Putamen (tissue), 1 donor: ENCODE measurements around the gene CEP250.
"Not testable (repeated sequence)": the region's sequence is repeated elsewhere in the genome, so short reads cannot be mapped to it uniquely, and the experiment has no call there.

ENCODE experiments used
- DNase-seq: peaks from one replicate; pipeline ENCODE4 v3.0.0-alpha.2; 2016; ENCODE audit warnings: low spot score

CEP250 gene

DNA sequence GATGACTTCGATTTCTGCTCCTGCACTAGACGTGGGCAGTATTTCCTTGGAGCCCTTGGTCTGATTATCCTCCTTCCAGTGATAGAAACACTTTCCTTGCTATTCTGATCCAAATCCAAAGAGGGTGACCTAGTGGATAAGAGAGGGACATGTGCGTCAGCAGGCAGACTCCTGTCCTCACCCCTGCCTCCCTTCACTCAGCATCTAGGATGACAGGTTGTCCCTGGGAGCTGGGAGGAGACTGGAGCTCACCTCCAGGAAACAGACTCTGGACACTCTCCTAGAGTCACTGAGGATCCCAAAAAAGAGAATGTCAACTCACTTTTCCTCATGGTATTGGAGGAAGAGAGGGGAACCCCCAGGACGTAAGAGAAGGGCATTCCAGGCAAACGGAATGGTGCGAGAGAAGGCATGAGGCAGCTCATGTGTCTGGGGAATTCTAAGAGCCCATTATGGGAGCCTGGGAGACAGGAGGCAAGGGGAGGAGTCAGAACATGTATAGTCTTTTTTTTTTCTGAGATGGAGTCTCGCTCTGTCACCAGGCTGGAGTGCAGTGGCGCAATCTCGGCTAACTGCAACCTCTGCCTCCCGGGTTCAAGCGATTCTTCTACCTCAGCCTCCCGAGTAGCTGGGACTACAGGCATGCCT, 71.8 kb downstream of the CEP250 start:
- DNase-seq: no peak

DNA sequence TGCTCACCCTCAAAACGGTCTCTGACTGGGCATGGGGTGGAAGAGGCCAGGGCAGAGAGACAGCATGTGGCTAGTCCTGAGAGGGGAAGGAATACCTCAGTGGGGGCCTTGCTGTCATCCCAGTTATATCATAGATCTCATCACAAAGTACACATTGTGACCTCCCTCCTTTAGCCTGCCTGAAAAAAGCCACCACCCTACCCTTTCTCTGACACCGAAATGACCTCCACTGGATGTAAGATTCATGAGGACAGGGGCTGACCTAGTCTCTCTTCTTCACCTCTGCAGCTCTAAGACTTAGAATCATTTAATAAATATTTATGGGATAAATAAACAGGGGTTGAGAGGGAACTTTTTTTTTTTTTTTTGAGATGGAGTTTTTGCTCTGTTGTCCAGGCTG, 74.2 kb downstream of the CEP250 start, which contains the start of gene C20orf173:
C20orf173 (minus strand) TSS at position 101 of the 400 bp plus-strand sequence. CDS start 279 bp downstream, outside the sequence.
- no peak for DNase-seq

DNA sequence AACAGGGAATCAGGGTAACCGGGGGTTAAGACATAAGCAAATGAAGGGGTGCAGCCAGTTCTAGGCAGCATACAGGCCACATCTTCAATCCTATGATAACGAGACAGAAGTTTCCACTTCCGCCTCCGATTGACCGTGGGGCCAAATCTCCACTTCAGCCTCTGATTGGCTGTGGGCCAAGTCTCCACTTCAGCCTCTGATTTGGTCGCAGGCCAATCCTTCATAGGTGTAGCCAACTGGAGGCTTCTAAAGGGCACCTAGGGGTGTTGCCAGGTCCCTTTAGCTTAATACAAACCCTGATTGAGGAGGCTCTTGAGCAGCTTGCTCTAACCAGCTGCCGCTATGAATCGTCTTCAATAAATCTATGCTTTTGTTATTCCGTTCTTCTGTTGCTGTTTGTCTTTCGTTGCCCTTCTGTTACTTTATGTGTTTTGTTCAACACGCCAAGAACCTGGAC, 84.4 kb downstream of the CEP250 start:
- no peak for DNase-seq

DNA sequence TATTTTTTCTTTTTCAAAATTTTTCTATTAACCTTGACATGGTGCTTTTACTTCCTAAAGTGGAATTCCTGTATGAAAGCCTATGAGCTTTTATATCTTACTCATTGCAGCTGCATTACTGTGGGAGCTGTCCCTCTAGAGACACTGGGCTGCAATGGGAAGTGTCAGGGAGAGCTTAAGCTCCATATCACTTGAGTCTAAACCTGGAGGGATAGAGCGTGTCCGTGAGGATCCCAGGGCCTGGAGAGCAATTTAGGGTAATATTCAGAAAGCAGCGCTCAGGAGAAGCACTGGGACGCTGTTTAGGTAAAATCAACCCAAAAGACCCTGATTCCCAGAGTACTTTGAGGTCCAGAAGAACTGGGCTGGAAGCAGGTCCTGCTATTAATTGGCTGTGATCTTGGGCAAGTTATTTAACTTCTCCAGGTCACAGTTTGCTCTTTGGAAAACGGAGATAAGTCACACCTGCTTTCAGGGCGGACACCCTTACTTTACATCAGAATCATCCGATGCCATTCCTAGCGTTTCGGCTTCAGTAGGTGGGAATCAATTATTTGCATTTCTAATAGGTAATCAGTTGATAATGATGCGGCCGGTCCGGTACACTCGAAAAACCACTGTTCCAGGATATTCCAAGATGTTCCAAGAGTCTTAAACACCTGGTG, 85.9 kb downstream of the CEP250 start:
- DNase-seq: no peak

DNA sequence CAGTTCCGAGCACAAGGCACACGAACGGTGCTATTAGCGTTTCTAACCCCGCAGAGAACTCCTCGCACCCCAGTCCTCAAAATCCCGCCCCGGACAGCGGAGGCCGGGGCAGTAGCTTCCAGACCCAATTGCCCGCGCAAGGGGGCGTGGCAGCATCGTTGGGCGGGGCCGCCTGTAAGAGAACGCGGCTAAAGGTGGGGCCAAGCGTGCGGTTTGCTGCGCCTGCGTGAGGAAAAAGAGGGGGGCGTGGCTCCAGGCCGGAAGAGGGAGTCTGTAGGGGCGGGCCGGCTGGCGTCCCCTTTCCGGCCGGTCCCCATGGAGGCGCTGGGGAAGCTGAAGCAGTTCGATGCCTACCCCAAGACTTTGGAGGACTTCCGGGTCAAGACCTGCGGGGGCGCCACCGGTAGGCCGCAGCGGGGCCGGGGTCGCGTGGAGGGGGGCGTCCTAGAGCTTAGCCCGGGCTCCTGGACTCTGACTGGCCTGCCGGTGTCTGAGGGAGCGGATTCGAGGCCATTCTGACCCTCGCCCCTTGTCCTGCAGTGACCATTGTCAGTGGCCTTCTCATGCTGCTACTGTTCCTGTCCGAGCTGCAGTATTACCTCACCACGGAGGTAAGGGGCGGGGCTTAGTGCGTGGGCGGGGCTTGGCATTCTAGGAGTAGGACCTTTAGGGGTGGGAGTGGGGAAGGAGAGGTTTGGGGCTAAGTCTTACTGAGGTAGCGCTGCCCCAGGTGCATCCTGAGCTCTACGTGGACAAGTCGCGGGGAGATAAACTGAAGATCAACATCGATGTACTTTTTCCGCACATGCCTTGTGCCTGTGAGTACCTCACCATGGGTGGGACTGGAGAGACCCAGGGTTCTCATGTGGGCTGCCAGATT, 86.6 kb downstream of the CEP250 start, which contains the start of gene ERGIC3:
ERGIC3 (plus strand) TSS at position 296 of the 880 bp plus-strand sequence; CDS start at position 316, 20 bp downstream.
- peak; percentile 93 for DNase-seq

DNA sequence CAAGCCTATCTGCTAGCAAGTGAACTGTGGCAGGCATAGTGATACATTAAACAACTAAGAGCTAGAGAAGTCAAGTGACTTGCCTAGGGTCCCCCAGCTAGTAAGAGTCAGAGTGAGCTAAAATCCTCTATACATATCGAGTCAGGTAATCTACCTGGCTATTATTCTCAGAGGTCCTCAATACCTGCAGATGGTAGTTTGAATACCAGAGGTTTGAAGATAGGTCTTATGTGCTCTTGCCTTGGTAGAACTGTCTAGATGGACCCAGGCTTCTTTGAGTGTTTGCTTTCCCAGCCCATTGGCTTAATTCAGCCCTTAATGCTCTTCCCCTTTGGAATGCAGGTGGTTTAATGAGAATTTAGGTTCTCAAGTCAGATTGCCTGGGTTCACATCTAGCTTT, 87.6 kb downstream of the CEP250 start:
- no peak for DNase-seq

DNA sequence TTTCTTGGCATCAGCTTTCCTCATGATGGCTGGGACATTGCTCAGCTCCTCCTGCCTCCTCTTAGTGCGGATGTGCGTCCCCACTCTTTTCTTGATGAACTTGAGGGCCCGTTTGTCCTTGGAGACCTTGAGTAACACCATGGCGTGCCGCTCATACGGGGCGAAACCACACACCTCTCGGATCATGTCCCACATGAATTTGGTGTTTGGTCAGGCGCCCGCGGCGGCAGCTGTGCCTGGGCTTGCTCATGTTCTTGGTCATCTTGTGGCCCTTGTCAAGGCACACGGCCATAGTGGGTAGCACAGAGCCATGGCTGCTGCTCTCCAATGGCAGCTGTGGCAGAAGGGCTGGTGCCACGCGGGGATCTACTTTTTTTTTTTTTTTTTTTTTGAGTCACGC, 89.0 kb downstream of the CEP250 start:
- DNase-seq: no peak

DNA sequence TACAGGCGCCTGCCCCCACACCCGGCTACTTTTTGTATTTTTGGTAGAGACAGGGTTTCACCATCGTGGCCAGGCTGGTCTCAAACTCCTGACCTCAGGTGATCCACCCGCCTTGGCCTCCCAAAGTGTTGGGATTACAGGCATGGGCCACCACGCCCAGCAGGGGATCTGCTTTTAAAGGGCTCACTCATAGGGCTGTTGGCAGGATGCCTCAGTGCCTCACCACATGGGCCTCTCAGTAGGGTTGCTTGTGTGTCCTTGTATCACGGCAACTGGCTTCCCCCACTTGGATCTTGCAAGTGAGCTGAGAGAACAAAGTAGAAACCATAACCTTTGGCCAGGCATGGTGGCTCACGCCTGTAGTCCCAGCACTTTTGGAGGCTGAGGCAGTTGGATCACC, 89.5 kb downstream of the CEP250 start:
- not testable (repeated sequence) for DNase-seq

DNA sequence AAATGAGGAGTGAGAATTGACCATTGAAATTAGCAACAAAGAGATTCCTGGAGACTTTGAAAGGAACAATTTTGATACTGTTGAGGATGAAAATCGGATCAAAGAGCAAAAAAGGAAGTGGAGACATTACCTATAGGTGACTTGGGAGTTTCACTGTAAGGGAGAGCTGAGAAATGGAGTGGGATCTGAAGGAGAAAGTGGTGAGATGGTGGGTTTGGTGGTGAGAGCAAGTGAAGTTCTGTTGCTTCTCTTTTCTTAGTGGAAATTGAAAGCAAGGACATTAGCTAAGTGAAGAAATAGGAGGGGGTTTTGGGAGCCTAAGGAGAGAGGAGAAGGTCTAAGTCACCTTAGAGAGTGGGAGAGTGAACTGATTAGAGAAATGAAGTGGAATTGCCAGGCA, 90.7 kb downstream of the CEP250 start:
- no peak for DNase-seq

DNA sequence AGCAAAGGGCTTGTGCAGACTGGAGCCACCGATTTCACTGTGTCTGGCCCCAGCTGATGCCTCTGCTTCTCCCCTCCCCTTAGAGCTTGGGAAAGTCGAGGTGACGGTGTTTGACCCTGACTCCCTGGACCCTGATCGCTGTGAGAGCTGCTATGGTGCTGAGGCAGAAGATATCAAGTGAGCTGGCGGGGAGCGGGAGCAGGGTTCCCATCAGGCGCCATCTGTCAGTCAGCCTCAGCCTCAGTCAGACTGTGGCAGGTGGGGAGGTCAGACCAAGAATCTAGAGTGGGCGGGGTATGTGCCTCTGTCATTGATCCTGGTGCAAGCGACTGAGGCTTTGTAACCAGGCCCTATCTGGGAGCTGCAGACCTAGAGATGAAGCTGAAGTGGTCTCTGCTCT, 91.9 kb downstream of the CEP250 start:
- DNase-seq: no peak

DNA sequence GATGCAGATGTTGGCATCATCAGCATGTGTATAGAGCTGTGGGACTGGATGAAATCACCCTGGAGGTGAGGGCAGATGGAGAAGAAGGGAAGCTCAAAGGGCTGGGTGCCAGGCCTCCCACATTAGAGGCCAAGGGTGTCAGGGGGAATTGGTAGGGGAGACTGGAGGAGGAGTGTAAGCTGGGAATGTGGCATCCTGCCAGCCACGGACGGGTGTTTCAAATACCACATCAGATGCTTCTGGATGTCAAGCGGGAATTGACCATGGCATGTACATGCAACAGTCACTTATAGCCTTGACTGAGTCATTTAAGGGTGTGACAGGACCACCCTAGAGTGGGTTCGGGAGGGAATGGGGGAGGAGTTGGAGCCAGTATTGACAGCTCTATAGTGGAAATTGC, 96.1 kb downstream of the CEP250 start:
- no peak for DNase-seq

DNA sequence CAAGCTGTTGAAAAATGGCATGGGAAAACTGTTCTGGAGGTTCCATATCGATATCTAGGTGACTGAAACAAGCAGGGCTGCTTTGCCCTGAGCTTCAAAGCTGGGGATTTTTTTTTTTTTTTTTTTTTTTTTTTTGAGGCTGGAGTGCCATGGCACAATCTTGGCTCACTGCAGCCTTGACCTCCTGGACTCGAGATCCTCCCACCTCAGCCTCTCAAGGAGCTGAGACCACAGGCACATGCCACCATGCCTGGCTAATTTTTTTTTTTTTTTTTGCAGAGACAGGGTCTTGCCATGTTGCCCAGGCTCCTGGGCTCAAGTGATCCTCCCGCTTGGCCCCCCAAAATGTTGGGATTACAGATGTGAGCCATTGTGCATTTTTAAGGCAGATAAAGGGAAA, 97.5 kb downstream of the CEP250 start:
- DNase-seq: no peak

DNA sequence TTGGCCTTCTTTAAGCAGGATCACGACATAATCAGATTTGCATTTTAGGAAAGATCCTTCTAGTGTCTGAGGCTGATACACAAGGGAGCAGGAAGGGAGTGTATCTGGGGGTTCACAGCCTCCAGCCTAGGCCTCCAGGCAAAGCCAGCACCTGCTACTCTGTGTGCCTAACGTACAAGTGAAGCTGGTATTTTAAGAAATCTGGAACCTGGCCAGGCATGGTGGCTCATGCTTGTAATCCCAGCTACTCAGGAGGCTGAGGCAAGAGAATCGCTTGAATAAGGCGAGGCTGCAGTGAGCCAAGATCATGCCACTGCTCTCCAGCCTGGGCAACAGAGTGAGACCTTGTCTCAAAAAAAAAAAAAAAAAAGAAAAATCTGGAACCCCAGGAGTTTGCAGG, 100.1 kb downstream of the CEP250 start:
- not testable (repeated sequence) for DNase-seq

DNA sequence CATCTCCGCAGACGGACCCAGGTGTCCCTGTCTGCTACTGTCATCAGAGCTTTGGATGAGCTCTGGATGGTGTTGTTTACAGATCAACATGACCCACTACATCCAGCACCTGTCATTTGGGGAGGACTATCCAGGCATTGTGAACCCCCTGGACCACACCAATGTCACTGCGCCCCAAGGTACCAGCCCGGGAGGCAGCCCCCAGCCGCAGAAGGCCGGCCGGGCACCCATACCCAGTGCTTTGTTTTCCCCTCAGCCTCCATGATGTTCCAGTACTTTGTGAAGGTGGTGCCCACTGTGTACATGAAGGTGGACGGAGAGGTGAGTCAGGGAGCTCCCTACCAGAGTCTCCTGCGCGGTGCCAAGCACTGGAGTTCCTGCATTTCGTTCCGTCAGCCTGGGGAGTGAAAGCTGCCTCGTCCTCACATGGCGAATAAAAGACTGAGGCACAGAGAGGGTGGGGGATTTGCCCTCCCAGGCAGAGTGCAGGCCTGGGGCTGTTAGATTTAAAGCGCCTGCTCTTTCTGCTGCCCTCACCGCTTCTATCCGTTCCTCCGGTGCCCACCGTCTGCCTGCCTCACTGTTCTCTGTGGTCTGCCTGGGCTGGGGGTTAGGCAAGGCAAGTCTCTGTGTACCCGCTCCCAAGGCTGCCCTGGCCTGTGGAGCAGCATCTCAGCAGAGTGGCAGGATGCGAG, 100.7 kb downstream of the CEP250 start:
- DNase-seq: no peak

DNA sequence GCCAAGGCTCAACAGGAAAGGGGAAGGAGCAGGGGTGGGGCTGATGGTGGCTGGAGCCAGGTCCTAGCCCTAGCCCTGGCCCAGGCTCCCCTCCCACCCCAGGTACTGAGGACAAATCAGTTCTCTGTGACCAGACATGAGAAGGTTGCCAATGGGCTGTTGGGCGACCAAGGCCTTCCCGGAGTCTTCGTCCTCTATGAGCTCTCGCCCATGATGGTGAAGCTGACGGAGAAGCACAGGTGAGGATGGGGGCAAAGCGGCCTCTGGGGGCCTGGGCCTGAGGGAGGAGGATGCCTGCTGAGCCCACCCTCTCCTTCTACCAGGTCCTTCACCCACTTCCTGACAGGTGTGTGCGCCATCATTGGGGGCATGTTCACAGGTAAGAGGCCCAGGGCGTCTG, 101.5 kb downstream of the CEP250 start:
- DNase-seq: no peak

DNA sequence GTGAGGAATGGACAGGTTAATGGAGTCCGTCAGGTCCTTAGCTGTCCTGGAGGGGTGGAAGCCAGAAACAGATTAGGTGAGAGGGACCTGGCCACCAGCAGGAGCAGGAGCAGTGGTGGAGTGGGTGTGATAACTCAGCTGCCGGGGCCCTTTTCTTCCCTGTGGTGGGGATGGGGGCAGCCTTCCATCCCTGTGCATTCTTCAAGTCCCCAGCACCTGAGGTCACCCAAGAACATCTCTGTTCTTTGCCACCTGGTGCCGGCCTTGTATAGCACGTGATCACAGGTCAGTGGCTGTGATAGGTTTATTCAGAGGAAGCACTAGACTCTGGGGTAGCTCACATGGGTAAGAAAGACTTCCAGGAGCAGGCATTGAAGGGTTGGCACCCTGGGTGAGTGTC, 103.1 kb downstream of the CEP250 start:
- DNase-seq: no peak

DNA sequence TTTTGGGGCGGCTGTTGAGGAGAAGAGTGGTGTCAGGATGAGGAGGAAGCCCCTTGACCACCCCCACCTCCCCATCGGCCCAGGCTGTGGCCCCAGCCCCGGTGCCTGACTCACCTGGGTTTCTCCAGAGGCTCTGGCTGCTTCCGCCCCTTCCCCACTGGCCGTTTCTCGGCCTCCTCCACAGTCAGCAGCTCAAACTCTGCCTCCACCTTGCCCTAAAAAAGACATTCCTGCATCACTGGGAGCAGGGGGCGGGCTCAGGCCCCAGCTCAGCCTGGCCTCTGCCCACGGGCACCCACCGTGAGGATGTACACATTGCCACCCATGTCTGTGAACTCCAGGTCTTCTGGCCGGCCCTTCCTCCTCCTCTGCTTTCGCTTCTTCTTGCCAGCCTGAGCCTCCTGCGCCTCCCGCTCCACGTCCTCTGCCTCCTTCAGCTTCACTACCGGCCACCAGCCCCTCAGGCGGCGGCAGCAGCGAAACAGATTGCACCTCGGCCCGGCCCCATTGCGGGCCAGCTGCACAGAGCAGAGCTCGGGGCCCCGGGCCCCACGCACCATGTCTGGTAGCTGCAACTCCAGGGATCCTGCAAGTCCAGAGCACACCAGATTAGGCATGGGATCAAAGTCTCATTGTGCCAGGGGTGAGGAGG, 103.8 kb downstream of the CEP250 start:
- no peak for DNase-seq

DNA sequence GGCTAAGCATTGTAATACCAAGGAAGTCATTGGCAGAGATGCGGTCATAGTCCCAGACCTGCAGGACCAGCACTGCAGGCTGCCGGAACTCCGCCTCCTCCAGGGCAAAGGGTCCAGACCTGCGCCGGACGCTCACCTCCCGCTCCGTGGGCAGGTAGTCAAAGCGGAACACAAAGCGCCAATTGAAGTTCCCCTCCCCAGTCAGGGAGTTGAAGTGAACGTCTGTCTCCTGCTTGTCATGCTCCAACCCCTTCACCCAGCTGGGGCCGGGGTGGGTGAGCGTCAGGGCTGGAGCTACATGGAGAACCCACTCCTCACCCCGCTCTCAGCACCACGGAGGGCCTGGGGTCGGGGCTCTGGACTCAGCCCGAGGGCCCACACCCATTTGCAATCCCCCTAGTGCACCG, 104.7 kb downstream of the CEP250 start:
- no peak for DNase-seq

DNA sequence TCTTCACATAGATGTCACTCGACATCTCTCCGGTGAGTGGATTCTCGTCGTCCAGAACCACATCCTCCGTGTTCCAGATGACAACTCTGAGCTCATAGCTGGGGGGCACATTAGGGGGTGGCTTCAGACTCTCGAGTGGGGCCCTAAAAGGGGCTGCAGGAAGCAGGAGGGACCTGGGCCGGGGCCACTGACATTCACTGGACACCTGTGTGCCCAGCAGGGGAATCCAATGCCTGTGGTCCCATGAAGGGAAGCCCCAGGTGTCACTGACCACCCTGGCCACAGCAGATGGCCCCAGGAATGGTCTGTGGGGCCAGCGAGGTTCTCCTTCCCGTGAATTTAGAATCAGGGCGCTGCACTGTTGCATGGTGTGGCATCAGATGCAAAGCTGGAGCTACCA, 105.1 kb downstream of the CEP250 start:
- DNase-seq: no peak

DNA sequence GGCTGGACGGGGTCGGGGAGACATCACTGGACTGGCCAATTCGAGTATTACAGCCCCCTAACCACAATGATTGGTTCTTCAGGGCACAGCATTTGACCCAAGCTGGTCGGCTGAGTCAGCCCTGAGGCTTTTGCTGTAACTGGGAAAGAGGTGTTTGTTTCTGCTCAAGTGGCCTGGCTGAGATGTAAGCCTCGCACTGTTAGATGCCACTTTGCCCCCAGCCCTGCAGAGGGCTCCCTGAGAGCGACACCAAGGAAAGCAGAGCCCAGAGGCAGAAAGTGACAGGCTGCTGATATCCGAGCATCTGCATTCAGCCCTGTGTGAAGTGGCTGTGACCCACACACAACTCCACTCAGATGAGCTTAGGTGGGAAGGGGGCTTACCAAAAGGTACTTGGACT, 105.9 kb downstream of the CEP250 start:
- peak; percentile 17 for DNase-seq

DNA sequence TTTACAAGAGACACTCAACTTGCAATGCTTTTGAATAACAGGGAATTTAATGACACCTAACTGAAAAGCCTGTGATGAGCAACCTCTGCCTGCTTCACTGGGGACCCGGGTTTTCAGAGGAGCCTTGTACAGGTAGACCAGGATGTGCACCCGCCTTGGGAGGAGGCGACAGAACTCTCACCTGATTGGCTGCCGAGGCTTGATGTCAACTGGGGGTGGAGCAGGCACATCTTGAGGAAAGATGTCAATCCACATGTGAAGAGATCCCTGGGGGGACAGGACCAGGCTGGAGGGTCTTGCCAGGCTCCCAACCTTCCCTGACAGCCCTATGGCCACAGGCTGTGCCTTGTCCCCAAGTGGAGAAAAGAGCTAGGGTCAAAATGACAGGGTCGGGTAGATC, 106.3 kb downstream of the CEP250 start:
- no peak for DNase-seq
